Pancreas (tissue), 10 donors: ENCODE results near the gene SSBP3. TPM values are rescaled to one million over a fixed set of nuclear protein-coding genes. Genes with fewer than 3 reads are reported as not detected.

ENCODE experiments used
- ATAC-seq, 4 donors: fragments of 200-7000 bp; cut with Tn5 transposase; one replicate each; pipeline versions ENCODE4 v1.8.0 to v1.9.1; 2020; ENCODE audit warnings: mild to moderate bottlenecking in 4 of 4, moderate library complexity in 4 of 4
- DNase-seq, 6 donors: peaks; one replicate each; pipeline ENCODE4 v3.0.0-alpha.2; 2020
- FAIRE-seq: peaks from 2 replicates; lab custom pipeline; 2012; peaks lifted over from hg19 to GRCh38; lab: Jason Lieb, UNC
- H3K27ac ChIP-seq, 4 donors: fragments of 200-600 bp; sonication (generic); 1 replicate in 3 of 4; 2 replicates in 1 of 4; pipeline versions ENCODE4 v1.5.0 to v1.8.0; 2020
- H3K27me3 ChIP-seq, 4 donors: fragments of 200-600 bp; one replicate each; pipeline ENCODE4 v1.8.0; 2021
- H3K36me3 ChIP-seq, 3 donors: fragments of 200-600 bp; sonication (generic) in 1 of 3; one replicate each; pipeline versions ENCODE4 v1.5.0 to v1.8.0; 2020 to 2021
- H3K4me1 ChIP-seq, 3 donors: fragments of 200-600 bp; one replicate each; pipeline ENCODE4 v1.8.0; 2021
- H3K4me3 ChIP-seq, 4 donors: fragments of 200-600 bp; sonication (generic) in 2 of 4; one replicate each; pipeline versions ENCODE4 v1.5.0 to v1.8.0; 2020 to 2021
- H3K9me3 ChIP-seq, 4 donors: fragments of 200-600 bp; one replicate each; pipeline ENCODE4 v1.8.0; 2021
- WGBS, 2 donors: extraction: QIAGEN DNeasy Blood & Tissue Kit; methylation state at CpG; one replicate each; pipeline ENCODE4 v1.1.7; 2013; 5-methylcytosine and 5-hydroxymethylcytosine counted together
- intact Hi-C, 3 donors: fragments of 100-400 bp; cut with DNase I; formaldehyde crosslinking; loops; one replicate each; pipeline versions ENCODE4 v1.11.1 to v1.14.2; 2022
- polyA plus RNA-seq, 2 donors: library from polyadenylated mRNA; stranded (reverse); fragments of 200-250 nt; gene quantifications; one replicate each; pipeline ENCODE4 v1.2.3, GENCODE V29; 2013
- total RNA-seq, 6 donors: library from RNA; stranded (reverse); fragmentation: NEBNext Ultra II Directional in 4 of 6; extraction: Animal tissue kit (Norgen Biotek cat#: 25700) in 4 of 6; gene quantifications; one replicate each; pipeline versions ENCODE4 v1.2.1 to v1.2.4, GENCODE V29; 2021 to 2023
- TF ChIP-seq, protein P1 (sequence below), 4 donors: fragments of 200-600 bp; sonication (generic) in 3 of 4; IDR thresholded peaks; one replicate each; pipeline versions ENCODE4 v1.5.0 to v1.8.0; 2021; ENCODE audit warnings: antibody characterized with exemption in 4 of 4
- donor health status: healthy with polysubstance abuse.
- donor health status: DM: no; HTN: no; CAD: no; lungs with moderate emphysema.
- donor health status: DM: no; HTN: no; CAD: no.
- donor health status: control.
- donor health status: control.
- donor health status: Bipolar disorder and iron deficiency.
- donor health status: DM: yes; HTN: yes; CAD: no.
- donor health status: DM: no; HTN: no; CAD: no.
- donor health status: DM: no; HTN: no; CAD: no.
- donor health status: DM: yes; HTN: yes; CAD: no.

SSBP3 gene
- total and polyA plus RNA-seq, 8 donors = 16.4 to 31.0 (median 22.9) TPM

DNA sequence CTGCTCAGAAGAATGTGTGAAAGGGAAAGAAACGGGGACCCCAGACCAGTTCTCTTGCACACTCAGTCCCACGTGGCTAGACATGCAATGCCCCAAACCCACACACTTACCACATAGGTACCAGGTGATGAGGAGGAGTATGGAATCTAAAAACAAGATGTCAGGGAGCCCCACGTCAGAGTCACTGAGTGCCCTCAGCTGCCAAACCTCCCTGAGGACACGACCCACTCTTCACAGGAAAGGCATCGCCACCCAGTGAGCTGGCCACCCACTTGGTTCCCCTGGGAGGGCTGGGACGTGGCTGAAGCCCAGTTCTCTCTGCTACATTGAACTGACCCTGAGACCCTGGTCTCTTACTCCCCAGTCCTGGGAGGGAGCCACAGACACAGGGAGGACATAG lies 164.8 kb downstream of the SSBP3 start:
- ATAC-seq = no peak
- TF ChIP-seq, protein P1, sequence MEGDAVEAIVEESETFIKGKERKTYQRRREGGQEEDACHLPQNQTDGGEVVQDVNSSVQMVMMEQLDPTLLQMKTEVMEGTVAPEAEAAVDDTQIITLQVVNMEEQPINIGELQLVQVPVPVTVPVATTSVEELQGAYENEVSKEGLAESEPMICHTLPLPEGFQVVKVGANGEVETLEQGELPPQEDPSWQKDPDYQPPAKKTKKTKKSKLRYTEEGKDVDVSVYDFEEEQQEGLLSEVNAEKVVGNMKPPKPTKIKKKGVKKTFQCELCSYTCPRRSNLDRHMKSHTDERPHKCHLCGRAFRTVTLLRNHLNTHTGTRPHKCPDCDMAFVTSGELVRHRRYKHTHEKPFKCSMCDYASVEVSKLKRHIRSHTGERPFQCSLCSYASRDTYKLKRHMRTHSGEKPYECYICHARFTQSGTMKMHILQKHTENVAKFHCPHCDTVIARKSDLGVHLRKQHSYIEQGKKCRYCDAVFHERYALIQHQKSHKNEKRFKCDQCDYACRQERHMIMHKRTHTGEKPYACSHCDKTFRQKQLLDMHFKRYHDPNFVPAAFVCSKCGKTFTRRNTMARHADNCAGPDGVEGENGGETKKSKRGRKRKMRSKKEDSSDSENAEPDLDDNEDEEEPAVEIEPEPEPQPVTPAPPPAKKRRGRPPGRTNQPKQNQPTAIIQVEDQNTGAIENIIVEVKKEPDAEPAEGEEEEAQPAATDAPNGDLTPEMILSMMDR (IDR thresholded peaks at IDR 0.05) = no peak
- intact Hi-C loops = no loop called here
- no peak for DNase-seq
- no peaks in the 10 kb centered on the region for H3K27me3 ChIP-seq
- H3K4me1 ChIP-seq = no peaks in the 10 kb centered on the region
- no peak overlapping the region for H3K27ac ChIP-seq
- no peaks in the 10 kb centered on the region for H3K9me3 ChIP-seq
- H3K4me3 ChIP-seq = no peak overlapping the region
- no peak for FAIRE-seq
- 89 to 94% methylated on average over 6 of the region's 6 CpGs for WGBS, 2 donors
- peaks cover 0 to 8% (median 0%) of the 10 kb centered on the region in 3 donors for H3K36me3 ChIP-seq

DNA sequence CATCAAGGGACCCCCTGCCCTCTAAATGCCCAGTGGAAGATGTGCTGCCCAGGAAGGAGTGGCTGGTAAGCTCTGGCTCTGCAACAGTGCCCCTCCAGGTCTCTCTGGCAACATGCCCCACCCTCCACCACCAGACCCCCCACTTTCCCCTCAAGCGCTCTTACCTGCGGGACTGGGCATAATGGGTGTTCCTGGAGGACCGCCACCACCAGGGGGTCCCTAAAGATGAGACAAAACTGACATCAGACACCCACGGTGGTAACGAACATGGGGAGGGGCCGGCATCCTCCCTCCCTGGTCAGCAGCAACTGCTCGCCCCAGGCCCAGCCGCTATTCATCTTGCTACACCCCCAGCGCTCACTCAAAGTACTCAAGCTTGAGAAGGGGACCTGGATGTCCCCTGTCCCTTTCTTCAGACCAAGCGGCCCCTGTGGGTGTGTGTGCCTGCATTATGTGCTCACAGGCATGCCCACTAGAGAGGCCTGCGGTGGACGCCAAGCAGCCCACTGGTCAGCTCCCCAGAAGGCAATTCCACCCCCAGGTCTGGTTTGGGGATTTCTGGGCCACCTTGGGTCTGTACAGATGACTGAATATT lies 165.4 kb downstream of the SSBP3 start:
- TF ChIP-seq, protein P1 (IDR thresholded peaks at IDR 0.05) = no peak
- Histone ChIP-seq H3K4me3 (no peak overlapping the region), H3K9me3 (no peaks in the 10 kb centered on the region), H3K36me3 (peaks cover 0 to 8% (median 0%) of the 10 kb centered on the region in 3 donors), H3K27me3 (no peaks in the 10 kb centered on the region), H3K27ac (no peak overlapping the region), H3K4me1 (no peaks in the 10 kb centered on the region)
- no peak for FAIRE-seq
- DNase-seq = no peak
- no peak for ATAC-seq
- intact Hi-C loops = no loop called here
- WGBS, 2 donors = 96 to 97% methylated on average over 11 to 12 of the region's 12 CpGs

DNA sequence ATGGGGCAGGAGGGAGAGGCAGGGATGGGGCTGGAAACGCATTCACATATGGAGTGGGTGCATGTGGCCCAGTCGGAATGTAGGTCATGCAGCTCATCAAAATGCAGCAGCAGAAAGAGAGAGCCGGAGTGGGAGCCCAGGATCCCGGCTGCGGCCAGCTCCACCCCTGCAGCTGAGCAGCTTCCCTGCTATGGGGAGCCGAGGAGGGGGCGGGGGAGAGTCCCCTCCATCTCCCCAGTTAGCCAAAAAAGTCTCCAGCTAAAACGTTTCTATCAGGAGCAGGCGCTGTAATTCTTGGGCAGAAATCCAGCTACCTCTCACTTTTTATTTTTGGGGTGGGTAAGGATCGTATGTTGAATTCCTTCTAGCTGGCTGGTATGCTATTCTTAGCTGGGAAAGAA lies 166.6 kb downstream of the SSBP3 start:
- FAIRE-seq = no peak

DNA sequence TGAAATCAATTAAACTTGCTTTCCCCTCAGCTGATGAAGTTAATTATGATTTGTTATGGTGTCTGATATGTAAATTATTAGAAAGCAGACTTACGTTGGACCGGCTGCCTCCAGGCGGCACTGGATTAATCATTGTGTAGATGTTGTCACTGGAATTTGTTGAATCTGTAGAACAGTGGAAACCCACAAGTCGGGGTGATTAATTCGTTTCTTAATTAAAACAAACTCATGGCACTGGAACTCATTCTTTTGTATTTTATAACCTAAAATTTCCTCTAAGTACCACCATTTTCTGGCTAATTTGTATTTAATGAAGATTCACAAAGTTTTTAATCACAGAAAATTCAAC lies 167.2 kb downstream of the SSBP3 start:
- H3K27ac ChIP-seq = no peak overlapping the region
- peaks cover 0 to 8% (median 0%) of the 10 kb centered on the region in 3 donors for H3K36me3 ChIP-seq
- H3K9me3 ChIP-seq = no peaks in the 10 kb centered on the region
- no peaks in the 10 kb centered on the region for H3K27me3 ChIP-seq
- no peak for FAIRE-seq
- H3K4me1 ChIP-seq = no peaks in the 10 kb centered on the region
- intact Hi-C loops = no loop called here
- 86 to 89% methylated on average over 5 of the region's 5 CpGs for WGBS, 2 donors
- H3K4me3 ChIP-seq = no peak overlapping the region
- ATAC-seq = no peak
- no peak for DNase-seq
- TF ChIP-seq, protein P1 (IDR thresholded peaks at IDR 0.05) = no peak

More for the DNA sequence above, 166.6 kb downstream of the SSBP3 start:
- WGBS, 2 donors = 86 to 89% methylated on average over 10 of the region's 10 CpGs
- DNase-seq = no peak
- no peaks in the 10 kb centered on the region for H3K4me1 ChIP-seq
- peaks cover 0 to 8% (median 0%) of the 10 kb centered on the region in 3 donors for H3K36me3 ChIP-seq
- intact Hi-C loops = no loop called here
- no peaks in the 10 kb centered on the region for H3K27me3 ChIP-seq
- no peak overlapping the region for H3K27ac ChIP-seq
- no peaks in the 10 kb centered on the region for H3K9me3 ChIP-seq
- no peak for ATAC-seq
- TF ChIP-seq, protein P1 (IDR thresholded peaks at IDR 0.05) = no peak
- no peak overlapping the region for H3K4me3 ChIP-seq

DNA sequence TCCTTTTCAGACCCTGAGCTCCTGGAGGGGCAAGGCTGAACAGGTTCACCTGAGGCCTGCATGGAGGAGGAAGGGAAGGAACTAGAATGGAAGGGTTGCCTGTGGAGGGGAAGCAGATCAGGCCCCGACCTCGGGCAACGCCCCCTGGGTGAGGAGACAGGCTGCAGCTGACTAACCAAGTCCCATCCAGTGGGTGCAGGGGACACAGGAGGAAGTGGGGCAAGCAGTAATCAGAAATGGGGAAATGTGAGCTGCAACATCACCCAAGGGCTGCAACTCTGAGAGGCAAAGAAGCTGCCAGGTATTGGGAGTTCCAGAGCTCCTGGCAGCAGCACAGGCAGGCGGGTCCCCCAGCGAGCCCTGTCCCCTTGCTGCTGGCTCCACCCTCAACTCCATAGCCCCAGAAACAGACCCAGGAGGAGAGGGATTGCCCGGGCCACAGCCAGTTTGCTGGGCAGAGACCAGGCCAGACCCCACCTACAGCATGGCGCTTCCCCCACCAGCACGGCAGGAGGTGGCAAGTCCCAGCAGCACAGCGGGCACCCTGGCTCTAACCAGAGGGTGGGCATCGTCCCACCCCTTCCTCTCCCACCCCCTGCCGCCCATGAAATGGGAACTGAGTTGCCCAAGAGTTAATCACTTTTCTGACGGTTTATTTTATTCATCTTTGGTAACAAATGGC lies 167.7 kb downstream of the SSBP3 start:
- DNase-seq (no peak), ATAC-seq (peak in 1 of 4 donors; percentile 32), FAIRE-seq (no peak)
- TF ChIP-seq, protein P1 (IDR thresholded peaks at IDR 0.05) = no peak
- H3K36me3 ChIP-seq = peaks cover 0 to 5% (median 0%) of the 10 kb centered on the region in 3 donors
- WGBS, 2 donors = 88 to 91% methylated on average over 12 of the region's 12 CpGs
- H3K9me3 ChIP-seq = no peaks in the 10 kb centered on the region
- no peak overlapping the region for H3K27ac ChIP-seq
- intact Hi-C loops = no loop called here
- no peaks in the 10 kb centered on the region for H3K27me3 ChIP-seq
- H3K4me1 ChIP-seq = no peaks in the 10 kb centered on the region
- H3K4me3 ChIP-seq = no peak overlapping the region
